ENCODE data around the gene PSENEN.
"Not testable (repeated sequence)": the region's sequence is repeated elsewhere in the genome, so short reads cannot be mapped to it uniquely, and the experiment has no call there.

PSENEN gene

GRCh38 chr19:35721374-35721773, 24.1 kb upstream of the PSENEN start:
- H3K4me1 ChIP-seq (ENCODE audit: control insufficient read depth, insufficient read depth, low read length) = peaks cover 11% of the 10 kb centered on the region
- H3K27me3 ChIP-seq (ENCODE audit: control insufficient read depth, insufficient read depth, low read length) = no peaks in the 10 kb centered on the region
- H3K9ac ChIP-seq (ENCODE audit: low read length) = no peak overlapping the region
- H3K36me3 ChIP-seq (ENCODE audit: control insufficient read depth, insufficient read depth, low read length) = peaks cover 7% of the 10 kb centered on the region
- no peak overlapping the region for H3K4me3 ChIP-seq (ENCODE audit: low read length)
- no peaks in the 10 kb centered on the region for H3K9me3 ChIP-seq (ENCODE audit: control insufficient read depth, low read length)

GRCh38 chr19:35722461-35722860, 23.0 kb upstream of the PSENEN start:
- peaks cover 8% of the 10 kb centered on the region for H3K36me3 ChIP-seq (ENCODE audit: control insufficient read depth, insufficient read depth, low read length)
- H3K27me3 ChIP-seq (ENCODE audit: control insufficient read depth, insufficient read depth, low read length) = no peaks in the 10 kb centered on the region
- H3K9me3 ChIP-seq (ENCODE audit: control insufficient read depth, low read length) = no peaks in the 10 kb centered on the region
- H3K9ac ChIP-seq (ENCODE audit: low read length) = no peak overlapping the region
- H3K4me3 ChIP-seq (ENCODE audit: low read length) = no peak overlapping the region
- peaks cover 11% of the 10 kb centered on the region for H3K4me1 ChIP-seq (ENCODE audit: control insufficient read depth, insufficient read depth, low read length)

- H3K27me3 ChIP-seq (ENCODE audit: control insufficient read depth, insufficient read depth, low read length) = no peaks in the 10 kb centered on the region
- no peak overlapping the region for H3K9ac ChIP-seq (ENCODE audit: low read length)
- H3K36me3 ChIP-seq (ENCODE audit: control insufficient read depth, insufficient read depth, low read length) = peaks cover 12% of the 10 kb centered on the region
- H3K4me1 ChIP-seq (ENCODE audit: control insufficient read depth, insufficient read depth, low read length) = peaks cover 11% of the 10 kb centered on the region
- no peaks in the 10 kb centered on the region for H3K9me3 ChIP-seq (ENCODE audit: control insufficient read depth, low read length)
- H3K4me3 ChIP-seq (ENCODE audit: low read length) = no peak overlapping the region
Observed at GRCh38 chr19:35722897-35723296, 22.6 kb upstream of the PSENEN start.

- Histone ChIP-seq H3K27me3 (ENCODE audit: control insufficient read depth, insufficient read depth, low read length) (no peaks in the 10 kb centered on the region), H3K9ac (ENCODE audit: low read length) (no peak overlapping the region), H3K36me3 (ENCODE audit: control insufficient read depth, insufficient read depth, low read length) (peaks cover 12% of the 10 kb centered on the region), H3K9me3 (ENCODE audit: control insufficient read depth, low read length) (no peaks in the 10 kb centered on the region), H3K4me1 (ENCODE audit: control insufficient read depth, insufficient read depth, low read length) (peaks cover 10% of the 10 kb centered on the region), H3K4me3 (ENCODE audit: low read length) (no peak overlapping the region)
Observed at GRCh38 chr19:35723671-35724070, 21.8 kb upstream of the PSENEN start.

- not testable (repeated sequence) for H3K4me3 ChIP-seq (ENCODE audit: low read length); H3K9me3 ChIP-seq (ENCODE audit: control insufficient read depth, low read length); H3K4me1 ChIP-seq (ENCODE audit: control insufficient read depth, insufficient read depth, low read length); H3K27me3 ChIP-seq (ENCODE audit: control insufficient read depth, insufficient read depth, low read length); H3K9ac ChIP-seq (ENCODE audit: low read length)
- peaks cover 15% of the 10 kb centered on the region for H3K36me3 ChIP-seq (ENCODE audit: control insufficient read depth, insufficient read depth, low read length)
Observed at GRCh38 chr19:35724132-35724531, 21.3 kb upstream of the PSENEN start.

GRCh38 chr19:35724560-35724959, 20.9 kb upstream of the PSENEN start:
- H3K4me1 ChIP-seq (ENCODE audit: control insufficient read depth, insufficient read depth, low read length) = peaks cover under 1% of the 10 kb centered on the region
- H3K27me3 ChIP-seq (ENCODE audit: control insufficient read depth, insufficient read depth, low read length) = no peaks in the 10 kb centered on the region
- no peaks in the 10 kb centered on the region for H3K9me3 ChIP-seq (ENCODE audit: control insufficient read depth, low read length)
- H3K4me3 ChIP-seq (ENCODE audit: low read length) = no peak overlapping the region
- no peak overlapping the region for H3K9ac ChIP-seq (ENCODE audit: low read length)
- H3K36me3 ChIP-seq (ENCODE audit: control insufficient read depth, insufficient read depth, low read length) = peaks cover 17% of the 10 kb centered on the region

GRCh38 chr19:35725216-35725861, 20.1 kb upstream of the PSENEN start:
- Histone ChIP-seq H3K9ac (ENCODE audit: low read length) (no peak overlapping the region), H3K4me1 (ENCODE audit: control insufficient read depth, insufficient read depth, low read length) (no peaks in the 10 kb centered on the region), H3K36me3 (ENCODE audit: control insufficient read depth, insufficient read depth, low read length) (peaks cover 24% of the 10 kb centered on the region), H3K9me3 (ENCODE audit: control insufficient read depth, low read length) (no peaks in the 10 kb centered on the region), H3K27me3 (ENCODE audit: control insufficient read depth, insufficient read depth, low read length) (no peaks in the 10 kb centered on the region), H3K4me3 (ENCODE audit: low read length) (no peak overlapping the region)

GRCh38 chr19:35727053-35727955, 18.1 kb upstream of the PSENEN start:
- Histone ChIP-seq H3K4me1 (ENCODE audit: control insufficient read depth, insufficient read depth, low read length) (peaks cover 9% of the 10 kb centered on the region), H3K9ac (ENCODE audit: low read length) (no peak overlapping the region), H3K9me3 (ENCODE audit: control insufficient read depth, low read length) (no peaks in the 10 kb centered on the region), H3K27me3 (ENCODE audit: control insufficient read depth, insufficient read depth, low read length) (no peaks in the 10 kb centered on the region), H3K4me3 (ENCODE audit: low read length) (no peak overlapping the region), H3K36me3 (ENCODE audit: control insufficient read depth, insufficient read depth, low read length) (peaks cover 26% of the 10 kb centered on the region)

GRCh38 chr19:35727956-35728706, 17.3 kb upstream of the PSENEN start:
- Histone ChIP-seq H3K9ac (ENCODE audit: low read length) (no peak overlapping the region), H3K27me3 (ENCODE audit: control insufficient read depth, insufficient read depth, low read length) (no peaks in the 10 kb centered on the region), H3K36me3 (ENCODE audit: control insufficient read depth, insufficient read depth, low read length) (peaks cover 23% of the 10 kb centered on the region), H3K4me3 (ENCODE audit: low read length) (no peak overlapping the region), H3K9me3 (ENCODE audit: control insufficient read depth, low read length) (no peaks in the 10 kb centered on the region), H3K4me1 (ENCODE audit: control insufficient read depth, insufficient read depth, low read length) (peaks cover 9% of the 10 kb centered on the region)

- no peak overlapping the region for H3K4me3 ChIP-seq (ENCODE audit: low read length)
- H3K9me3 ChIP-seq (ENCODE audit: control insufficient read depth, low read length) = no peaks in the 10 kb centered on the region
- no peaks in the 10 kb centered on the region for H3K27me3 ChIP-seq (ENCODE audit: control insufficient read depth, insufficient read depth, low read length)
- H3K36me3 ChIP-seq (ENCODE audit: control insufficient read depth, insufficient read depth, low read length) = peaks cover 24% of the 10 kb centered on the region
- peaks cover 9% of the 10 kb centered on the region for H3K4me1 ChIP-seq (ENCODE audit: control insufficient read depth, insufficient read depth, low read length)
- H3K9ac ChIP-seq (ENCODE audit: low read length) = no peak overlapping the region
Observed at GRCh38 chr19:35729021-35729420, 16.4 kb upstream of the PSENEN start.

GRCh38 chr19:35729763-35730162, 15.7 kb upstream of the PSENEN start:
- Histone ChIP-seq H3K36me3 (ENCODE audit: control insufficient read depth, insufficient read depth, low read length) (peaks cover 25% of the 10 kb centered on the region), H3K9ac (ENCODE audit: low read length) (no peak overlapping the region), H3K9me3 (ENCODE audit: control insufficient read depth, low read length) (no peaks in the 10 kb centered on the region), H3K4me1 (ENCODE audit: control insufficient read depth, insufficient read depth, low read length) (peaks cover 9% of the 10 kb centered on the region), H3K27me3 (ENCODE audit: control insufficient read depth, insufficient read depth, low read length) (no peaks in the 10 kb centered on the region), H3K4me3 (ENCODE audit: low read length) (no peak overlapping the region)

- Histone ChIP-seq H3K9me3 (ENCODE audit: control insufficient read depth, low read length) (no peaks in the 10 kb centered on the region), H3K36me3 (ENCODE audit: control insufficient read depth, insufficient read depth, low read length) (peaks cover 25% of the 10 kb centered on the region), H3K4me3 (ENCODE audit: low read length) (no peak overlapping the region), H3K9ac (ENCODE audit: low read length) (no peak overlapping the region), H3K27me3 (ENCODE audit: control insufficient read depth, insufficient read depth, low read length) (no peaks in the 10 kb centered on the region), H3K4me1 (ENCODE audit: control insufficient read depth, insufficient read depth, low read length) (peaks cover 9% of the 10 kb centered on the region)
Observed at GRCh38 chr19:35730326-35730725, 15.1 kb upstream of the PSENEN start.
